Heart left ventricle (tissue), 16 donors: ENCODE measurements around the gene RHBDF1. TPM values are rescaled to one million over a fixed set of nuclear protein-coding genes. Genes with fewer than 3 reads are reported as not detected.

Experiments
- ATAC-seq, 4 donors: fragments of 200-7000 bp; cut with Tn5 transposase; one replicate each; pipeline ENCODE4 v1.9.1; 2020 to 2022; ENCODE audit warnings: moderate library complexity in 4 of 4, mild to moderate bottlenecking in 3 of 4, moderate number of reproducible peaks in 1 of 4
- DNase-seq, 5 donors: peaks; one replicate each; pipeline ENCODE4 v3.0.0-alpha.2; 2020
- H3K27ac ChIP-seq, 12 donors: fragments of 200-600 bp; sonication (generic) in 4 of 12; one replicate each; pipeline versions ENCODE4 v1.5.0 to v1.8.0; 2016 to 2022; ENCODE audit warnings: mild to moderate bottlenecking in 2 of 12
- H3K27me3 ChIP-seq, 9 donors: fragments of 200-600 bp; sonication (generic) in 2 of 9; one replicate each; pipeline versions ENCODE4 v1.5.1 to v1.8.0; 2016 to 2022; ENCODE audit warnings: mild to moderate bottlenecking in 3 of 9
- H3K36me3 ChIP-seq, 9 donors: fragments of 200-600 bp; sonication (generic) in 2 of 9; one replicate each; pipeline versions ENCODE4 v1.5.0 to v1.8.0; 2018 to 2022; ENCODE audit warnings: mild to moderate bottlenecking in 2 of 9
- H3K4me1 ChIP-seq, 12 donors: fragments of 200-600 bp; sonication (generic) in 4 of 12; one replicate each; pipeline versions ENCODE4 v1.5.0 to v1.8.0; 2016 to 2022; ENCODE audit warnings: mild to moderate bottlenecking in 3 of 12
- H3K4me3 ChIP-seq, 12 donors: fragments of 200-600 bp; sonication (generic) in 4 of 12; one replicate each; pipeline versions ENCODE4 v1.5.0 to v1.8.0; 2017 to 2022; ENCODE audit warnings: mild to moderate bottlenecking in 9 of 12, moderate library complexity in 4 of 12
- H3K9me3 ChIP-seq, 12 donors: fragments of 200-600 bp; sonication (generic) in 4 of 12; one replicate each; pipeline versions ENCODE4 v1.5.0 to v1.8.0; 2016 to 2022; ENCODE audit warnings: mild to moderate bottlenecking in 1 of 12
- CTCF ChIP-seq, 12 donors: fragments of 200-600 bp; sonication (generic) in 4 of 12; IDR thresholded peaks; one replicate each; pipeline versions ENCODE4 v1.5.0 to v1.8.0; 2018 to 2022; ENCODE audit warnings: antibody characterized with exemption in 12 of 12, mild to moderate bottlenecking in 5 of 12
- POLR2A ChIP-seq, 2 donors: fragments of 450-650 bp; IDR thresholded peaks; one replicate each; pipeline ENCODE4 v1.6.1; 2017; ENCODE audit warnings: antibody characterized with exemption in 2 of 2, mild to moderate bottlenecking in 2 of 2, moderate library complexity in 2 of 2
- WGBS, 4 donors: extraction: QIAGEN DNeasy Blood & Tissue Kit in 2 of 4; methylation state at CpG; one replicate each; pipeline versions ENCODE4 v1.1.5 to v1.1.7; 2013 to 2018; 5-methylcytosine and 5-hydroxymethylcytosine counted together
- intact Hi-C, 10 donors: fragments of 100-400 bp; cut with DNase I; formaldehyde crosslinking; loops; one replicate each; pipeline versions ENCODE4 v1.11.1 to v1.14.2; 2022
- polyA plus RNA-seq, 2 donors: library from polyadenylated mRNA; stranded (reverse); fragments of 200-250 nt; gene quantifications; one replicate each; pipeline ENCODE4 v1.2.3, GENCODE V29; 2013
- total RNA-seq, 9 donors: library from RNA; depleted of rRNA in 2 of 9; stranded (reverse); fragments of >200 nt in 2 of 9; fragmentation: NEBNext Ultra II Directional in 3 of 9; extraction: Animal tissue kit (Norgen Biotek cat#: 25700) in 3 of 9; gene quantifications; one replicate each; pipeline versions ENCODE4 v1.1.0 to v1.2.4, GENCODE V29; 2016 to 2023
- donor health status: ischemic (EF 13 %, LVEDD 7.1; RV severe dilation, severe dysfunction).
- donor health status: healthy with polysubstance abuse.
- donor health status: DM: no; HTN: yes; CAD: no.
- donor health status: DM: no; HTN: no; CAD: no.
- donor health status: ischemic (EF 25% LVEDD 6.9; RV normal size, moderate dysfunction).
- donor health status: ischemic (EF 25% LVEDD 5.7; RV mildly dilated, moderate dysfunction).
- donor health status: healthy.
- donor health status: DM: yes; HTN: yes; CAD: no.
- donor health status: ischemic (EF 35%, LVEDD 5.7; RV mildly dilated, moderate dysfunction).
- donor health status: nonischemic (EF 11% LVEDD 7.7; RV severe dilation, severe dysfunction).
- donor health status: DM: yes; HTN: yes; CAD: no.
- donor health status: PGD.
- donor health status: ischemic (EF 29% LVEDD 5.4; RV normal size, mild dysfunction).
- donor health status: nonischemic (EF 23%, LVEDD 6.1; RV moderate dilation, normal function).

RHBDF1 gene
- total and polyA plus RNA-seq, 11 donors: 17.4 to 45.8 (median 23.9) TPM

GRCh38 chr16:119835-120491 is 47.5 kb upstream of the RHBDF1 start:
- Histone ChIP-seq H3K27ac (no peak overlapping the region), H3K4me3 (no peak overlapping the region), H3K9me3 (no peaks in the 10 kb centered on the region), H3K27me3 (no peaks in the 10 kb centered on the region), H3K4me1 (peaks cover 0 to 10% (median 0%) of the 10 kb centered on the region in 12 donors), H3K36me3 (peaks cover 0 to 48% (median 17%) of the 10 kb centered on the region in 9 donors)
- DNase-seq: no peak
- no peak for TF ChIP-seq CTCF (IDR thresholded peaks at IDR 0.05)
- no peak for TF ChIP-seq POLR2A (IDR thresholded peaks at IDR 0.05)
- intact Hi-C loops: loop anchor here in 7 of 10 donors (2.0 to 5.0 kb wide), 3 partner anchors 62 to 243 kb away; partner anchors contain the start of gene HBQ1 (in 4 of the 7)
- 83 to 100% (median 88%) methylated on average over 3 of the region's 3 CpGs for WGBS, 4 donors
- ATAC-seq: no peak

- Histone ChIP-seq H3K27ac (no peak overlapping the region), H3K4me3 (no peak overlapping the region), H3K4me1 (peaks cover 0 to 10% (median 0%) of the 10 kb centered on the region in 12 donors), H3K27me3 (no peaks in the 10 kb centered on the region), H3K9me3 (no peaks in the 10 kb centered on the region), H3K36me3 (peaks cover 0 to 48% (median 17%) of the 10 kb centered on the region in 9 donors)
- WGBS, 4 donors: 90 to 95% (median 95%) methylated on average over 5 of the region's 5 CpGs
- TF ChIP-seq CTCF (IDR thresholded peaks at IDR 0.05) (no peak), POLR2A (IDR thresholded peaks at IDR 0.05) (no peak)
- ATAC-seq: no peak
- intact Hi-C loops: loop anchor here in 6 of 10 donors (2.0 to 5.0 kb wide), 3 partner anchors 63 to 244 kb away; partner anchors contain the start of gene HBQ1 (in 3 of the 6)
- DNase-seq: no peak
These were observed 46.9 kb upstream of the RHBDF1 start for GRCh38 chr16:119295-119694.

GRCh38 chr16:118857-119256 is 46.4 kb upstream of the RHBDF1 start:
- TF ChIP-seq CTCF (IDR thresholded peaks at IDR 0.05) (no peak), POLR2A (IDR thresholded peaks at IDR 0.05) (no peak)
- Histone ChIP-seq H3K36me3 (peaks cover 0 to 50% (median 17%) of the 10 kb centered on the region in 9 donors), H3K4me3 (no peak overlapping the region), H3K4me1 (peaks cover 0 to 10% (median 0%) of the 10 kb centered on the region in 12 donors), H3K27ac (no peak overlapping the region), H3K9me3 (no peaks in the 10 kb centered on the region), H3K27me3 (no peaks in the 10 kb centered on the region)
- intact Hi-C loops: loop anchor here in 6 of 10 donors (2.0 to 5.0 kb wide), 3 partner anchors 63 to 244 kb away; partner anchors contain the start of gene HBQ1 (in 3 of the 6)
- 93 to 100% (median 97%) methylated on average over 2 of the region's 2 CpGs for WGBS, 4 donors
- DNase-seq: no peak
- no peak for ATAC-seq
